WTC11 (cell line): ENCODE results near the gene SCUBE1.

ENCODE experiments used
- AFF4 ChIP-seq: sonication (generic); formaldehyde crosslinking; IDR thresholded peaks from 2 replicates; pipeline ENCODE4 v1.8.1; 2023; ENCODE audit warnings: mild to moderate bottlenecking, missing genetic modification reagents, borderline replicate concordance
- CTCF ChIP-seq: fragments of 200-600 bp; IDR thresholded peaks from 2 replicates; pipeline ENCODE4 v1.8.0; 2022; ENCODE audit warnings: antibody characterized with exemption
- FOXJ3 ChIP-seq: sonication (generic); formaldehyde crosslinking; IDR thresholded peaks from 2 replicates; pipeline ENCODE4 v1.9.0; 2021; ENCODE audit warnings: missing genetic modification reagents, mild to moderate bottlenecking, borderline replicate concordance
- GRHL2 ChIP-seq: fragments of 250-450 bp; sonication (Bioruptor Pico); IDR thresholded peaks from 2 replicates; pipeline ENCODE4 v1.8.0; 2022; ENCODE audit warnings: mild to moderate bottlenecking, moderate library complexity; ENCODE audit not compliant: insufficient replicate concordance, severe bottlenecking
- IRF1 ChIP-seq: sonication (generic); formaldehyde crosslinking; IDR thresholded peaks from 2 replicates; pipeline ENCODE4 v1.8.0; 2023; ENCODE audit warnings: missing genetic modification reagents
- NFE2L1 ChIP-seq: sonication (generic); formaldehyde crosslinking; IDR thresholded peaks from 2 replicates; pipeline ENCODE4 v1.8.1; 2023; ENCODE audit warnings: missing genetic modification reagents
- NR3C1 ChIP-seq: sonication (generic); formaldehyde crosslinking; conservative IDR thresholded peaks from 2 replicates; pipeline ENCODE4 v1.8.1; 2023; ENCODE audit warnings: low read depth, mild to moderate bottlenecking, missing genetic modification reagents
- PRDM15 ChIP-seq: sonication (generic); formaldehyde crosslinking; IDR thresholded peaks from 2 replicates; pipeline ENCODE4 v1.8.0; 2022; ENCODE audit warnings: missing genetic modification reagents
- PREB ChIP-seq: sonication (generic); formaldehyde crosslinking; IDR thresholded peaks from 2 replicates; pipeline ENCODE4 v1.8.1; 2022; ENCODE audit warnings: mild to moderate bottlenecking, missing genetic modification reagents, moderate library complexity, borderline replicate concordance
- SP1 ChIP-seq: sonication (generic); formaldehyde crosslinking; conservative IDR thresholded peaks from 2 replicates; pipeline ENCODE4 v1.8.1; 2022; ENCODE audit warnings: missing genetic modification reagents
- TP53 ChIP-seq: sonication (generic); formaldehyde crosslinking; IDR thresholded peaks from 2 replicates; pipeline ENCODE4 v1.8.1; 2023; ENCODE audit warnings: mild to moderate bottlenecking, missing genetic modification reagents

GRCh38 chr22:43390872-43391271 lies 47.7 kb upstream of the SCUBE1 start:
- TF ChIP-seq TP53: no peak
- TF ChIP-seq CTCF: no peak
- no peak for TF ChIP-seq NR3C1 (CRISPR knock-in tag)
- no peak for TF ChIP-seq PREB (CRISPR knock-in tag)
- TF ChIP-seq NFE2L1 (CRISPR knock-in tag): no peak
- TF ChIP-seq PRDM15 (CRISPR knock-in tag): no peak
- no peak for TF ChIP-seq SP1 (CRISPR knock-in tag)
- no peak for TF ChIP-seq IRF1 (CRISPR knock-in tag)
- no peak for TF ChIP-seq FOXJ3
- no peak for TF ChIP-seq AFF4 (CRISPR knock-in tag)
- TF ChIP-seq GRHL2 (CRISPR knock-in tag): no peak
